Pancreas (tissue), 10 donors: ENCODE measurements around the gene RPS6KA3. TPM values are rescaled to one million over a fixed set of nuclear protein-coding genes. Genes with fewer than 3 reads are reported as not detected.

Experiments used
- ATAC-seq, 4 donors: fragments of 200-7000 bp; cut with Tn5 transposase; one replicate each; pipeline versions ENCODE4 v1.8.0 to v1.9.1; 2020; ENCODE audit warnings: mild to moderate bottlenecking in 4 of 4, moderate library complexity in 4 of 4
- DNase-seq, 6 donors: peaks; one replicate each; pipeline ENCODE4 v3.0.0-alpha.2; 2020
- FAIRE-seq: peaks from 2 replicates; lab custom pipeline; 2012; peaks lifted over from hg19 to GRCh38; lab: Jason Lieb, UNC
- H3K27ac ChIP-seq, 4 donors: fragments of 200-600 bp; sonication (generic); 1 replicate in 3 of 4; 2 replicates in 1 of 4; pipeline versions ENCODE4 v1.5.0 to v1.8.0; 2020
- H3K27me3 ChIP-seq, 4 donors: fragments of 200-600 bp; one replicate each; pipeline ENCODE4 v1.8.0; 2021
- H3K36me3 ChIP-seq, 3 donors: fragments of 200-600 bp; sonication (generic) in 1 of 3; one replicate each; pipeline versions ENCODE4 v1.5.0 to v1.8.0; 2020 to 2021
- H3K4me1 ChIP-seq, 3 donors: fragments of 200-600 bp; one replicate each; pipeline ENCODE4 v1.8.0; 2021
- H3K4me3 ChIP-seq, 4 donors: fragments of 200-600 bp; sonication (generic) in 2 of 4; one replicate each; pipeline versions ENCODE4 v1.5.0 to v1.8.0; 2020 to 2021
- H3K9me3 ChIP-seq, 4 donors: fragments of 200-600 bp; one replicate each; pipeline ENCODE4 v1.8.0; 2021
- CTCF ChIP-seq, 4 donors: fragments of 200-600 bp; sonication (generic) in 3 of 4; IDR thresholded peaks; one replicate each; pipeline versions ENCODE4 v1.5.0 to v1.8.0; 2021; ENCODE audit warnings: antibody characterized with exemption in 4 of 4
- WGBS, 2 donors: extraction: QIAGEN DNeasy Blood & Tissue Kit; methylation state at CpG; one replicate each; pipeline ENCODE4 v1.1.7; 2013; 5-methylcytosine and 5-hydroxymethylcytosine counted together
- intact Hi-C, 3 donors: fragments of 100-400 bp; cut with DNase I; formaldehyde crosslinking; loops; one replicate each; pipeline versions ENCODE4 v1.11.1 to v1.14.2; 2022
- polyA plus RNA-seq, 2 donors: library from polyadenylated mRNA; stranded (reverse); fragments of 200-250 nt; gene quantifications; one replicate each; pipeline ENCODE4 v1.2.3, GENCODE V29; 2013
- total RNA-seq, 6 donors: library from RNA; stranded (reverse); fragmentation: NEBNext Ultra II Directional in 4 of 6; extraction: Animal tissue kit (Norgen Biotek cat#: 25700) in 4 of 6; gene quantifications; one replicate each; pipeline versions ENCODE4 v1.2.1 to v1.2.4, GENCODE V29; 2021 to 2023
- donor health status: healthy with polysubstance abuse.
- donor health status: DM: no; HTN: no; CAD: no; lungs with moderate emphysema.
- donor health status: DM: no; HTN: no; CAD: no.
- donor health status: control.
- donor health status: control.
- donor health status: Bipolar disorder and iron deficiency.
- donor health status: DM: yes; HTN: yes; CAD: no.
- donor health status: DM: no; HTN: no; CAD: no.
- donor health status: DM: no; HTN: no; CAD: no.
- donor health status: DM: yes; HTN: yes; CAD: no.

Gene RPS6KA3
- total and polyA plus RNA-seq, 8 donors: 4.8 to 29.8 (median 15.6) TPM

GRCh38 chrX:20217271-20217670, 49.4 kb downstream of the RPS6KA3 start:
- Histone ChIP-seq H3K27ac (peak overlapping the region in 2 of 4 donors; percentile 0 to 34), H3K36me3 (no peaks in the 10 kb centered on the region), H3K27me3 (peaks cover 0 to 4% (median 0%) of the 10 kb centered on the region in 4 donors), H3K4me3 (no peak overlapping the region), H3K9me3 (no peaks in the 10 kb centered on the region), H3K4me1 (peaks cover 0 to 10% (median 6%) of the 10 kb centered on the region in 3 donors)
- peak; percentile 63 to 79 (median 68) for ATAC-seq
- no peak for TF ChIP-seq CTCF (IDR thresholded peaks at IDR 0.05)
- intact Hi-C loops: no loop called here
- peak; percentile 69 for FAIRE-seq
- no peak for DNase-seq
- WGBS, 2 donors: 2 to 11% methylated on average over 1 of the region's 1 CpG

- H3K27ac ChIP-seq: no peak overlapping the region
- FAIRE-seq (no peak), DNase-seq (no peak), ATAC-seq (no peak)
- TF ChIP-seq CTCF (IDR thresholded peaks at IDR 0.05): no peak
- H3K4me3 ChIP-seq: no peak overlapping the region
- peaks cover 0 to 7% (median 6%) of the 10 kb centered on the region in 3 donors for H3K4me1 ChIP-seq
- intact Hi-C loops: no loop called here
- no peaks in the 10 kb centered on the region for H3K36me3 ChIP-seq
- H3K9me3 ChIP-seq: no peaks in the 10 kb centered on the region
- peaks cover 0 to 4% (median 0%) of the 10 kb centered on the region in 4 donors for H3K27me3 ChIP-seq
These were observed 51.1 kb downstream of the RPS6KA3 start for GRCh38 chrX:20215565-20215964.

DNA sequence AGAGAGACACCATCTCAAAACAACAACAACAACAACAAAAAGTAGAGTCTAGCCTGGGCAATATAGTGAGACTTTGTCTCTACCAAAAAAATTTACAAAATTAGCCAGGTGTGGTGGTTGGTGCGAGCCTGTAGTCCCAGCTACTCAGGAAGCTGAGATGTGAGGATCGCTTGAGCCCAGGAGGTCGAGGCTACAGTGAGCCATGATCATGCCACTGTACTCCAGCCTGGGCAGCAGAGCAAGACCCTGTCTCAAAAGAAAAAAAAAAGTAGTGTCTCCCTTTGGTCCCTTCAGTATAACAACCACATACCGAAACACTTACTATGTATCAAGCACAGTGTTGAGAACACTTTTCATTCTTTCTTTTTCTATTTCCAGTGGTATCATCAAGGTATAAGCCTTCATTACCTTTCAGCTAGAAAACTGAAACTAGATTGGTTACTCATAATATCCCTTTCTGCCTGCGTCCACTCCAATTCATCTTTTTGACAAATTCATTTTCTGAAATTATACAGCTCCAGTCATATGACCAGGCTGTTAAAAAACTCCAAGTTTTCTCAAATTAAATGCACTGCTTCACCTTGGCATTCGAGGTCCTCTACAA, 54.1 kb downstream of the RPS6KA3 start:
- intact Hi-C loops: no loop called here
- no peak for FAIRE-seq
- no peak overlapping the region for H3K4me3 ChIP-seq

DNA sequence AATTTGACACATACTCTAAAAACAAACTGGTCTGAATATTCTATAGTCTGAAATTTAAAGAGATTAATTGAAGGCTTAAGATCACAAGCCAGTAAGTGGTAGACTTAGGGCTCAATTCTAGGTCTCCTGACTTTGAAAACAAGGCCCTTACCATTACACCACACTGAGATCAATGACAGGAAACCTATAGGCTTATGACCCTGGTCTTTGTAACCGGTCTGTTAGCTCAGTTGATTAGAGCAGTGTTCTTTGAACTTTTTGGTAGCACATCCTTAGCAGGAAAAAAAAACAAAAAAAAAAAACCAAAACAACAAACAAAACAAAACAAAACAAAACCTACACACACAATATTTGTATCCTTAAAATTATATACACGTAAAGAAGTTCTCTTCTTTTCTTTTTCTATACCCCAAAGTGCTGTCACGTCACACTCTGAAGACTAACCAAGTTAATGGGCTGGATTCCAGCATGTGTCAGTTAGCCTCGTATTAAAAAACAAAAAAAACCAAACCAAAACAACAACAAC, 55.4 kb downstream of the RPS6KA3 start:
- ATAC-seq (peak in 1 of 4 donors; percentile 31), DNase-seq (no peak), FAIRE-seq (no peak)
- no peaks in the 10 kb centered on the region for H3K9me3 ChIP-seq
- H3K4me1 ChIP-seq: no peaks in the 10 kb centered on the region
- no peak for TF ChIP-seq CTCF (IDR thresholded peaks at IDR 0.05)
- H3K4me3 ChIP-seq: no peak overlapping the region
- intact Hi-C loops: no loop called here
- no peaks in the 10 kb centered on the region for H3K36me3 ChIP-seq
- WGBS, 2 donors: 63 to 75% methylated on average over 4 of the region's 4 CpGs
- H3K27me3 ChIP-seq: no peaks in the 10 kb centered on the region
- no peak overlapping the region for H3K27ac ChIP-seq

More for the DNA sequence above, 54.1 kb downstream of the RPS6KA3 start:
- no peaks in the 10 kb centered on the region for H3K27me3 ChIP-seq
- no peak for TF ChIP-seq CTCF (IDR thresholded peaks at IDR 0.05)
- WGBS, 2 donors: 79 to 94% methylated on average over 6 of the region's 6 CpGs
- no peaks in the 10 kb centered on the region for H3K9me3 ChIP-seq
- no peak overlapping the region for H3K27ac ChIP-seq
- H3K36me3 ChIP-seq: no peaks in the 10 kb centered on the region
- DNase-seq: no peak
- no peak for ATAC-seq
- peaks cover 0 to 3% (median 2%) of the 10 kb centered on the region in 3 donors for H3K4me1 ChIP-seq
